ENCODE measurements around the gene AFAP1. TPM values are rescaled to one million over a fixed set of nuclear protein-coding genes. Genes with fewer than 3 reads are reported as not detected.

Gene AFAP1
- total and polyA plus RNA-seq, 2 donors (not counting 1 experiment from before 2014, with no cell fraction given): 0.03 to 0.44 TPM

DNA sequence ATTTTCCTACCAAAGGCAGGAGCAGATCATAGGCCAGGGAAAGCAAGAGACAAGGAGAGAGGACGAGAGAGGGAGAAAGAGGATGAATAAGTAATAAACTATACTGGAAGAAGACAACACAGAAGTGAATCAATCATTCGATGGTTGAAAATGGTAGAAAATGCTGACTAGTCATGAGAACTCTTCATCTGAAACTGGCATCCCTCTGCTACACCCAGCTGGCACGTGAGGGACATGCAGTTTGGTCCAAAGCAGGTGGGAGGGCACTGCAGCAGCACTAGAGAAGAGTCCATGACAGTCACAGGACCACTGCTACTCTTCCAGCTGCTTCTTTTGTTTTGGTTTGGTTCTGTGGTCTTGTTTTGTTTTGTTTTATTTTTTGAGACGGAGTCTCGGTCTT is 74.1 kb downstream of the AFAP1 start:
- Histone ChIP-seq H4K20me1 (ENCODE audit: control insufficient read depth, insufficient read depth, low read length, poor library complexity, severe bottlenecking) (no peaks in the 10 kb centered on the region), H3K79me2 (ENCODE audit: control insufficient read depth, insufficient read depth, low read length) (no peaks in the 10 kb centered on the region), H3K36me3 (replicated peaks in 1 of 2; ENCODE audit: control extremely low read depth in 1 of 2, control insufficient read depth in 1 of 2, extremely low read depth in 1 of 2, insufficient read depth in 2 of 2, low read length in 1 of 2) (no peaks in the 10 kb centered on the region), H3K4me3 (ENCODE audit: control extremely low read depth in 1 of 5, extremely low read depth in 1 of 5, insufficient read depth in 1 of 5, low read depth in 2 of 5, low read length in 4 of 5) (no peak overlapping the region), H3K9me3 (ENCODE audit: control extremely low read depth in 1 of 3, control insufficient read depth in 2 of 3, insufficient read depth in 1 of 3, low read length in 2 of 3) (peaks cover 0 to 3% (median 0%) of the 10 kb centered on the region in 3 donors), H2AFZ (ENCODE audit: insufficient read depth, low read depth, low read length, poor library complexity, severe bottlenecking) (no peak overlapping the region), H3K9ac (ENCODE audit: low read length) (no peak overlapping the region), H3K4me1 (ENCODE audit: control insufficient read depth in 2 of 2, insufficient read depth in 2 of 2, low read length in 2 of 2) (no peaks in the 10 kb centered on the region), H3K27ac (ENCODE audit: low read length in 2 of 2) (no peak overlapping the region), H3K27me3 (replicated peaks in 1 of 4; ENCODE audit: control extremely low read depth in 1 of 4, control insufficient read depth in 3 of 4, insufficient read depth in 4 of 4, low read length in 3 of 4) (no peaks in the 10 kb centered on the region), H3K4me2 (replicated peaks; ENCODE audit: low read depth, low read length, poor library complexity, severe bottlenecking) (no peak overlapping the region)
- H3K27ac Mint-ChIP-seq: no peak overlapping the region
- WGBS (ENCODE audit: insufficient coverage): 50% methylated on average over 1 of the region's 5 CpGs
- no peak overlapping the region for H3K4me3 Mint-ChIP-seq
- no peaks in the 10 kb centered on the region for H3K4me1 Mint-ChIP-seq
- no peak for ATAC-seq (ENCODE audit: low read depth)
- peaks cover 9% of the 10 kb centered on the region for H3K27me3 Mint-ChIP-seq
- TF ChIP-seq, protein P1, sequence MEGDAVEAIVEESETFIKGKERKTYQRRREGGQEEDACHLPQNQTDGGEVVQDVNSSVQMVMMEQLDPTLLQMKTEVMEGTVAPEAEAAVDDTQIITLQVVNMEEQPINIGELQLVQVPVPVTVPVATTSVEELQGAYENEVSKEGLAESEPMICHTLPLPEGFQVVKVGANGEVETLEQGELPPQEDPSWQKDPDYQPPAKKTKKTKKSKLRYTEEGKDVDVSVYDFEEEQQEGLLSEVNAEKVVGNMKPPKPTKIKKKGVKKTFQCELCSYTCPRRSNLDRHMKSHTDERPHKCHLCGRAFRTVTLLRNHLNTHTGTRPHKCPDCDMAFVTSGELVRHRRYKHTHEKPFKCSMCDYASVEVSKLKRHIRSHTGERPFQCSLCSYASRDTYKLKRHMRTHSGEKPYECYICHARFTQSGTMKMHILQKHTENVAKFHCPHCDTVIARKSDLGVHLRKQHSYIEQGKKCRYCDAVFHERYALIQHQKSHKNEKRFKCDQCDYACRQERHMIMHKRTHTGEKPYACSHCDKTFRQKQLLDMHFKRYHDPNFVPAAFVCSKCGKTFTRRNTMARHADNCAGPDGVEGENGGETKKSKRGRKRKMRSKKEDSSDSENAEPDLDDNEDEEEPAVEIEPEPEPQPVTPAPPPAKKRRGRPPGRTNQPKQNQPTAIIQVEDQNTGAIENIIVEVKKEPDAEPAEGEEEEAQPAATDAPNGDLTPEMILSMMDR (IDR thresholded peaks at IDR 0.05): no peak
- no peak for TF ChIP-seq EZH2 (IDR thresholded peaks at IDR 0.05; ENCODE audit: borderline replicate concordance, insufficient read depth, low read depth, low read length, poor library complexity, severe bottlenecking)
- ChIA-PET POLR2A (no interaction called here), CTCF (no interaction called here)
- H3K9me3 Mint-ChIP-seq (ENCODE audit: insufficient read depth): peaks cover 2% of the 10 kb centered on the region
- intact Hi-C loops (cut with micrococcal nuclease): no loop called here
- no peak for DNase-seq

GRCh38 chr4:7864685-7865084 is 75.0 kb downstream of the AFAP1 start:
- H3K36me3 ChIP-seq (replicated peaks in 1 of 2; ENCODE audit: control extremely low read depth in 1 of 2, control insufficient read depth in 1 of 2, extremely low read depth in 1 of 2, insufficient read depth in 2 of 2, low read length in 1 of 2): no peaks in the 10 kb centered on the region
- peaks cover 2% of the 10 kb centered on the region for H3K9me3 Mint-ChIP-seq (ENCODE audit: insufficient read depth)
- no peaks in the 10 kb centered on the region for H3K4me1 Mint-ChIP-seq
- H3K79me2 ChIP-seq (ENCODE audit: control insufficient read depth, insufficient read depth, low read length): no peaks in the 10 kb centered on the region
- H2AFZ ChIP-seq (ENCODE audit: insufficient read depth, low read depth, low read length, poor library complexity, severe bottlenecking): no peak overlapping the region
- H3K4me2 ChIP-seq (replicated peaks; ENCODE audit: low read depth, low read length, poor library complexity, severe bottlenecking): no peak overlapping the region
- no peak overlapping the region for H3K9ac ChIP-seq (ENCODE audit: low read length)
- ATAC-seq (ENCODE audit: low read depth): no peak
- CTCF ChIA-PET: interaction anchor here (1.1 kb wide), 1 partner anchor 62 kb away, joined by 3 read pairs; no protein-coding TSS in a partner anchor
- no peak overlapping the region for H3K27ac ChIP-seq (ENCODE audit: low read length in 2 of 2)
- intact Hi-C loops (cut with micrococcal nuclease): no loop called here
- H3K27ac Mint-ChIP-seq: no peak overlapping the region
- TF ChIP-seq, protein P1 (IDR thresholded peaks at IDR 0.05): no peak
- no peak for TF ChIP-seq EZH2 (IDR thresholded peaks at IDR 0.05; ENCODE audit: borderline replicate concordance, insufficient read depth, low read depth, low read length, poor library complexity, severe bottlenecking)
- H4K20me1 ChIP-seq (ENCODE audit: control insufficient read depth, insufficient read depth, low read length, poor library complexity, severe bottlenecking): no peaks in the 10 kb centered on the region
- H3K27me3 Mint-ChIP-seq: peaks cover 9% of the 10 kb centered on the region
- no peak for DNase-seq
- no peak overlapping the region for H3K4me3 Mint-ChIP-seq
- POLR2A ChIA-PET: no interaction called here
- 100% methylated on average over 1 of the region's 2 CpGs for WGBS (ENCODE audit: insufficient coverage)
- peaks cover 0 to 3% (median 0%) of the 10 kb centered on the region in 3 donors for H3K9me3 ChIP-seq (ENCODE audit: control extremely low read depth in 1 of 3, control insufficient read depth in 2 of 3, insufficient read depth in 1 of 3, low read length in 2 of 3)
- H3K27me3 ChIP-seq (replicated peaks in 1 of 4; ENCODE audit: control extremely low read depth in 1 of 4, control insufficient read depth in 3 of 4, insufficient read depth in 4 of 4, low read length in 3 of 4): no peaks in the 10 kb centered on the region
- H3K4me3 ChIP-seq (ENCODE audit: control extremely low read depth in 1 of 5, extremely low read depth in 1 of 5, insufficient read depth in 1 of 5, low read depth in 2 of 5, low read length in 4 of 5): no peak overlapping the region
- H3K4me1 ChIP-seq (ENCODE audit: control insufficient read depth in 2 of 2, insufficient read depth in 2 of 2, low read length in 2 of 2): no peaks in the 10 kb centered on the region

All from B cell (primary cell).